ENCODE data around the gene LPAR1.

GRCh38 chr9:111003182-111003581 lies 35.1 kb downstream of the LPAR1 start:
- TF ChIP-seq CTCF (IDR thresholded peaks at IDR 0.05) (no peak), REST (IDR thresholded peaks at IDR 0.05; ENCODE audit: insufficient read depth in 1 of 2, low read depth in 2 of 2, low read length in 1 of 2) (no peak)

Measured in Panc1 (cell line).